GM12872 (cell line): ENCODE results near the gene AAGAB.

Experiments used
- TF ChIP-seq, protein P1 (sequence below): IDR thresholded peaks from 3 replicates; pipeline ENCODE4 v1.5.1; 2011; ENCODE audit warnings: low read depth, mild to moderate bottlenecking, low read length, moderate library complexity; ENCODE audit not compliant: insufficient read depth

The AAGAB gene

DNA sequence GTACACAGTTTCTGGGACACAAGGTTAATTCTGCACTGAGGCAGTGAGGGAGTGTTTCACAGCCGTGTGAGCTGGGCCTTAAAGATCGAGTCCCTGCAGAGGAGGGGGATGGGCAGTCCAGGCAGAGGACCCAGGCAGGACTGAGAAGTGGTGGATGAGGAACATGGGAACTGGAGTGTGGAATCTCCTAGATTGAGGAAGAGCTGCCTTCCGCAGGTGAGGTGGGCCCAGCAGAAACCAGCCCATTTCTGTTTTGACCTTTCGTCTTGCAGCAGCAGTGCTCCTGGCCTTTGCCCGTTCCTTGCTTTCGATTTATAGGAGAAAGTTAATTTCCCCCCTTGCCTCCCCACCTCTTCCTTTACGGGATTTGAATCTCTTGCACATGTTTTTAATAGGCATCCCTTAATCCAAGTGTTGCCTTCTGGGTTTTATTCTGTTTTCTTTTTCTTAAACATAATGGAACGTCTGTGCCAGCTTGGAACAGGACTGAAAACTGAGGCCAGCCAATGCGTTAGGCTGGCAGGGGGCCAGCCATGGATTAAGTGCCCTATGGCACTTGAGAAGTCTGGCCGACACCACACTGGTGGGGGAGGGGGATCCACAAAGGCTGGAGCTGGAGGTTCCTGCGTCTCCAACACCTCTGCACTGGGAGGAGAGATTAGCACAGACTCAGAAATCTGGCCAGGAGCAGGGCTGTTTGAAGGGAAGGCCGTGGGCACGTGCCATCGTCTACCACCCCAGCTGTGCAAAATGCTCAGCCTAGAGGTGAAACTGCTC lies 78.1 kb downstream of the AAGAB start:
- TF ChIP-seq, protein P1, sequence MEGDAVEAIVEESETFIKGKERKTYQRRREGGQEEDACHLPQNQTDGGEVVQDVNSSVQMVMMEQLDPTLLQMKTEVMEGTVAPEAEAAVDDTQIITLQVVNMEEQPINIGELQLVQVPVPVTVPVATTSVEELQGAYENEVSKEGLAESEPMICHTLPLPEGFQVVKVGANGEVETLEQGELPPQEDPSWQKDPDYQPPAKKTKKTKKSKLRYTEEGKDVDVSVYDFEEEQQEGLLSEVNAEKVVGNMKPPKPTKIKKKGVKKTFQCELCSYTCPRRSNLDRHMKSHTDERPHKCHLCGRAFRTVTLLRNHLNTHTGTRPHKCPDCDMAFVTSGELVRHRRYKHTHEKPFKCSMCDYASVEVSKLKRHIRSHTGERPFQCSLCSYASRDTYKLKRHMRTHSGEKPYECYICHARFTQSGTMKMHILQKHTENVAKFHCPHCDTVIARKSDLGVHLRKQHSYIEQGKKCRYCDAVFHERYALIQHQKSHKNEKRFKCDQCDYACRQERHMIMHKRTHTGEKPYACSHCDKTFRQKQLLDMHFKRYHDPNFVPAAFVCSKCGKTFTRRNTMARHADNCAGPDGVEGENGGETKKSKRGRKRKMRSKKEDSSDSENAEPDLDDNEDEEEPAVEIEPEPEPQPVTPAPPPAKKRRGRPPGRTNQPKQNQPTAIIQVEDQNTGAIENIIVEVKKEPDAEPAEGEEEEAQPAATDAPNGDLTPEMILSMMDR = no peak

DNA sequence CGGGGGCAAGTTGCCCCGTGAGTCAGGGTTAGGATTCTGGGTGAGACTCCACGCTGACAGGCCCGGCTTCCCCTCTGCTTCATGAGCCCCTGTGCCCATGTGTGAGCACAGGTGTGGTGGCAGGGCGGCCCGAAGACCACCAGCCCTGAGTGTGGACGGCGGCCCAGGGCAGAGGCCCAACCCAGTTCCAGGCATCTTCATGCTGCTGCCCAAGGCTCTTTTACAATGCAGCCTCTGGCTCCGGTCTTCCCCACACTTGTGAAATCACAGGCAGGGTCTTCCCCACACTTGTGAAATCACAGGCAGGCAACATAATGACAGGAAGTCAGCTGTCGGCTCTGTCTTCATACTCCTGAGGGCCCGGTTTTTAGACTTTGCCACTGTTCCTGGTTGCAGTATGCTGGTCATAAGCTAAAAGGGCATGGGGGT lies 78.8 kb downstream of the AAGAB start:
- TF ChIP-seq, protein P1 = no peak

DNA sequence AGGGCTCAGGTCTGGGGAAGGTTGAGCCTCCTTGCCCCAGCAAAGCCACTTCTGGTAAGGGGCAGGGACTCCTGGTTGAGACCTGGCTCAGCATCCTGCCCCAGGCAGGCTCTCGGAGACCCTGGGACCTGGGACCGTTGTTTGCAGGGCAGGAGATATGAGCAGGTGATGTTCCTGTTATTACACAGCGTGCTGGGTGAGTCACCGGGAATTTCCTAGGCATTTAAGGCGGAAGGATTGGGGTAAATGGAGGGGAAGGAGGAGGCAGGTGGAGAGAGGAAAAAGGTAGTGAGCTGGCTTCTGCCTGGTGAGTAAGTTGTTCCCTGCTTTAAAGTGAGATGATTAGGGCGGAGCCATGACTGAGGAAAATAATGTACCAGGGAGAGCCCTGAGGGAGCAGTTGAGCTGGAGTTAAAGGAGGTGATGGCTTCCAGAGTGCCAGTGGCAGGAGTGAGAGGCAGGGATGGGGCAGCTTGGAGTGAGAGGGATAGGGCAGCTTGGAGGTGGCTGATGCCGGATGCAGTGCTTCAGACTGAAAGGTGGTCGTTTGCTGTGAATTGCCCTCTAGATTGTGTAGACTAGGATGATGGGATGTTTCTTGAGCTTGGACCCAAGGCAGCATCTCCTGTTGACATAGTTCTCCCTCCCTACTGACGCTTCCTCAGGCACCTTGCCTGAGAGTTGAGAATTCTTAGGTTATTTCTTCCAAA lies 79.4 kb downstream of the AAGAB start:
- TF ChIP-seq, protein P1 = no peak

DNA sequence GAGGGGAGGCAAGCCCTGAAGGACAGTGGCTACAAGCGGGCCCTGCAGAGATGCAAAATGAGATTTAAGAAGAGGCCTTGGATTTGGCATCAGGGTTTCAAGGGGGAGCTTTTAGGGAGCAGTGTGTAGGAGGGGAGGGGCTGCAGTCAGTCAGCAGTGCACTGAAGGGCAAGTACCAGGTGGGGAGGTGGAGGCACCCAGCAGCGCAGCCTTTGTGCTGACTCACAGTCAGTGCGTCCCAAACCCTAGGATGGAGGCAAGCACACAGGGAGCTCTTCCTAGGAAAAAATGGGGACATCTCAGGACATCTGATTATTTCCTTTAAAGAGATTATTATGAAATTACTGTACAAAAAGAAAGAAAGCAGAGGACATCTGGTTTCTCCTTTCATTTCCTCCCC lies 80.0 kb downstream of the AAGAB start:
- TF ChIP-seq, protein P1 = no peak

DNA sequence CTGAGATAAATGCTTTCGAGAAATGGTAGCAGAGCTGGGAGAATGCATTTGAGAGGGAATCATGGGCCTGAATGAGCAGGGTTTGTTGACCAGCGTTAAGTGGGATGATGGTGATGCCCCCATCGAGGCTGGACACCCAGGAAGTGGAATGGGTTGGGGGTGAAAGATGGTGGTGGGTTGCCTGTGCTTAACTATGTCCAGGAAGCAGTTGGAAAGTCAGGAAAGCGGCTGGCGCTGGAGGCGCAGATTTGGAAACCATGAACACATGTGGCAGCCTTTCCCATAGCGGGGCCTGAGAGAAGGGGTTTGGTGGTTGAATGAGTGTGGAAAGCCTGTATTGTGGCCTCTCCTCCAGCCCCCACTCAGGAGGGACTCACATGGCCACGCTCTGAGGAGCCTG lies 80.7 kb downstream of the AAGAB start:
- TF ChIP-seq, protein P1 = no peak

DNA sequence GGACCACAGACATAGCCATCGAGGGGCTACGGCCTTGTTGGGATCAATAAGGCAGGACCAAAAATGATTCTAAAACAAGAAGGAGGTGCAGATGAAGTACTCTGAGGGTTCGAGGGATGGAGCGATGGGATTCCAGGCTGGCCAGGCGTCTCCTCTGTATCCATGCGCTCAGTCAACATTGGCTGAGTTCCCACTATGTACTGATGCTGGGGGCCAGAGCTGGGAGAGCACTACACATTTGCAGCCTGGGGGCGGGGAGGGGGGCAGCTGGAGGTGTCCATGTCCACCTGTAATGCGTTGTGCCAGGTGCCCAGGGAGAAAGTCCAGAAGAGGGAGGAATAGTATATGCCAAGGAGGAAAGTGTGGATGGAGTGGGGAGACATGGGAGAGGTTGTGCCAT lies 81.5 kb downstream of the AAGAB start:
- TF ChIP-seq, protein P1 = no peak

DNA sequence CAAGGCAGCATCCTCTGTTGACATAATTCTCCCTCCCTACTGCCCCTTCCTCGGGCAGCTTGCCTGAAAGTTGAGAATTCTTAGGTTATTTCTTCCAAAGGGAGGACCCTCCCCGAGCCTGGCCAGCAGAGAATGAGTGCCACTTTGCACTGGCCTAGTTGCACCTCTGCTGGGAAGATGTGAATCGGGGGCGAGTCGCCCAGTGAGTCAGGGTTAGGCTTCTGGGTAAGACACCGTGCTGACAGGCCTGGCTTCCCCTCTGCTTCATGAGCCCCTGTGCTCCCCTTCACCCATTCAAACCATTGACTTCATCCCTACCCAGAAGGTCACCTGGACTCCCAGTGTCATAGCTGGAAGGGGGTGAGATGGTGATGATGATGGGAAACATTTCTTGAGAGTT lies 82.3 kb downstream of the AAGAB start:
- TF ChIP-seq, protein P1 = no peak
